Nephron progenitor cell (in vitro differentiated cells): ENCODE measurements around the gene FNDC3B.
"Not testable (repeated sequence)": the region's sequence is repeated elsewhere in the genome, so short reads cannot be mapped to it uniquely, and the experiment has no call there.

Experiments used
- DNase-seq: peaks from one replicate; pipeline ENCODE4 v3.0.0; 2021
- H3K27ac Mint-ChIP-seq: 2 replicates; pipeline ENCODE4 v1.8.0; 2021; ENCODE audit warnings: mild to moderate bottlenecking, moderate library complexity, mixed read lengths
- H3K27me3 Mint-ChIP-seq: 2 replicates; pipeline ENCODE4 v1.8.0; 2021; ENCODE audit warnings: mild to moderate bottlenecking, low read depth, mixed read lengths; ENCODE audit not compliant: poor library complexity
- H3K36me3 Mint-ChIP-seq: 2 replicates; pipeline ENCODE4 v1.8.0; 2021; ENCODE audit warnings: low read depth, mixed read lengths
- H3K4me1 Mint-ChIP-seq: 2 replicates; pipeline ENCODE4 v1.8.0; 2021; ENCODE audit warnings: mixed read lengths
- H3K4me3 Mint-ChIP-seq: 2 replicates; pipeline ENCODE4 v1.8.0; 2021; ENCODE audit warnings: mild to moderate bottlenecking, moderate library complexity, mixed read lengths
- H3K9me3 Mint-ChIP-seq: 2 replicates; pipeline ENCODE4 v1.8.0; 2021; ENCODE audit warnings: mild to moderate bottlenecking, moderate library complexity, mixed read lengths
- CTCF ChIP-seq: fragments of 200-600 bp; sonication (generic); IDR thresholded peaks from 2 replicates; pipeline ENCODE4 v1.5.0; 2021; ENCODE audit warnings: antibody characterized with exemption

The FNDC3B gene

GRCh38 chr3:172036541-172037215 is 2.7 kb upstream of the FNDC3B start:
- H3K4me1 Mint-ChIP-seq: peaks cover 39% of the 10 kb centered on the region
- no peak overlapping the region for H3K4me3 Mint-ChIP-seq
- DNase-seq: no peak
- peaks cover 9% of the 10 kb centered on the region for H3K9me3 Mint-ChIP-seq
- peaks cover 8% of the 10 kb centered on the region for H3K36me3 Mint-ChIP-seq
- H3K27ac Mint-ChIP-seq: no peak overlapping the region
- no peak for TF ChIP-seq CTCF
- peaks cover 4% of the 10 kb centered on the region for H3K27me3 Mint-ChIP-seq

- TF ChIP-seq CTCF: no peak
- Mint-ChIP-seq H3K4me1 (peaks cover 49% of the 10 kb centered on the region), H3K4me3 (peak overlapping the region; percentile 92), H3K9me3 (no peaks in the 10 kb centered on the region), H3K27me3 (peaks cover 4% of the 10 kb centered on the region), H3K36me3 (peaks cover 13% of the 10 kb centered on the region), H3K27ac (peak overlapping the region; percentile 91)
- DNase-seq: no peak
Observed at GRCh38 chr3:172038798-172039435, 461 bp upstream of the FNDC3B start.

GRCh38 chr3:172040078-172040980 is 951 bp downstream of the FNDC3B start:
- TF ChIP-seq CTCF: no peak
- Mint-ChIP-seq H3K27ac (peak overlapping the region; percentile 93), H3K4me3 (peak overlapping the region; percentile 96), H3K36me3 (peaks cover 14% of the 10 kb centered on the region), H3K4me1 (peaks cover 57% of the 10 kb centered on the region), H3K27me3 (no peaks in the 10 kb centered on the region), H3K9me3 (no peaks in the 10 kb centered on the region)
- peak; percentile 76 for DNase-seq

- Mint-ChIP-seq H3K27me3 (no peaks in the 10 kb centered on the region), H3K4me3 (peak overlapping the region; percentile 96), H3K36me3 (peaks cover 14% of the 10 kb centered on the region), H3K9me3 (no peaks in the 10 kb centered on the region), H3K27ac (peak overlapping the region; percentile 96), H3K4me1 (peaks cover 63% of the 10 kb centered on the region)
- peak; percentile 21 for DNase-seq
- TF ChIP-seq CTCF: no peak
Observed at GRCh38 chr3:172040981-172041963, 1.9 kb downstream of the FNDC3B start.

GRCh38 chr3:172042136-172042662 is 2.8 kb downstream of the FNDC3B start:
- DNase-seq: no peak
- Mint-ChIP-seq H3K27me3 (no peaks in the 10 kb centered on the region), H3K4me1 (peaks cover 63% of the 10 kb centered on the region), H3K4me3 (peak overlapping the region; percentile 96), H3K27ac (peak overlapping the region; percentile 62), H3K9me3 (no peaks in the 10 kb centered on the region), H3K36me3 (peaks cover 14% of the 10 kb centered on the region)
- TF ChIP-seq CTCF: no peak

GRCh38 chr3:172042663-172043179 is 3.3 kb downstream of the FNDC3B start:
- Mint-ChIP-seq H3K4me3 (peak overlapping the region; percentile 96), H3K36me3 (peaks cover 17% of the 10 kb centered on the region), H3K4me1 (peaks cover 58% of the 10 kb centered on the region)
- not testable (repeated sequence) for H3K27ac Mint-ChIP-seq, DNase-seq, H3K9me3 Mint-ChIP-seq, H3K27me3 Mint-ChIP-seq
